ENCODE measurements around the gene USP12.

USP12 gene

GRCh38 chr13:27034678-27035111 lies 136.9 kb downstream of the USP12 start:
- peak overlapping the region; percentile 11 to 18 for H3K4me3 ChIP-seq
- intact Hi-C loops (cut with DNase I; ENCODE audit: low total_unique reads) = no loop called here
- DNase-seq = no peak
- H3K27me3 ChIP-seq = no peaks in the 10 kb centered on the region
- H3K4me1 ChIP-seq = peaks cover 0 to 6% (median 0%) of the 10 kb centered on the region in 4 donors
- no peak for TF ChIP-seq CTCF (IDR thresholded peaks at IDR 0.05)
- no peak overlapping the region for H3K27ac ChIP-seq
- H3K36me3 ChIP-seq = no peaks in the 10 kb centered on the region
- no peaks in the 10 kb centered on the region for H3K9me3 ChIP-seq

DNA sequence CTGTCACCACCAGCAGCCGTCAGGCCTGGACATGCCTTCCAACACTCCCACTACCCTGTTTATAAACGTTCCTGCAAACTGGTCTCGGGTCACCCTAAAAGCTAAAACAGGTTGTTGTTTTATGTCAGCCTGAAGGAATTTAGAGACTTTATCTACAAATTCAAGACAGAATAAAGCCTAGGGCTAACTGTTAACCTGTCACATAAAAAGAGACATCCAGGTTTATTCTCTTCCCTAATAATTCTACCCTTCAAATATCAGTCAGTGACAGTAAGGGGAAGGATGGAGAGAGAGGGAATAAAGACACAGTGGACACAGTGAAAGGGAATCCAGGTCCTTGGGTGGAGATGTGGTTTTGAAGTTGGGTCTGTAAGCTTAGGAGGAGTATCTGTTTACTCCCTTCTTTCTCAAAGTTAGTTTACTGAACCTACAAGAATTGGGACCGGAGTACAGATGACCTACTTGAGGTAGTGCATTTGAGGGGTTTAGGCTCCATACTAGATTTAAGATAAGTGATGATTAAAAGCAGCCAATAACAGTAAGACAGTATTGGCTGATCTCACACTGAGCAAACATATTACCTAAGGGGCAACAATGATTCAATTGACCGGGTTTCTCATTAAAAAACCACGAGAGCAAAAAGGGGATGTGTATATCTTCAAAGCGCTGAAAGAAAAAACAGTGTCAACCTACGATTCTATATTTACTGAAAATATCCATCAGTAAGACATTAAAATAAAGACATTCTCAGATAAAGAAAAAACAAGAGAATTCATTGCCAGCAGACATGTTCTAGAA lies 142.7 kb downstream of the USP12 start:
- DNase-seq = no peak

DNA sequence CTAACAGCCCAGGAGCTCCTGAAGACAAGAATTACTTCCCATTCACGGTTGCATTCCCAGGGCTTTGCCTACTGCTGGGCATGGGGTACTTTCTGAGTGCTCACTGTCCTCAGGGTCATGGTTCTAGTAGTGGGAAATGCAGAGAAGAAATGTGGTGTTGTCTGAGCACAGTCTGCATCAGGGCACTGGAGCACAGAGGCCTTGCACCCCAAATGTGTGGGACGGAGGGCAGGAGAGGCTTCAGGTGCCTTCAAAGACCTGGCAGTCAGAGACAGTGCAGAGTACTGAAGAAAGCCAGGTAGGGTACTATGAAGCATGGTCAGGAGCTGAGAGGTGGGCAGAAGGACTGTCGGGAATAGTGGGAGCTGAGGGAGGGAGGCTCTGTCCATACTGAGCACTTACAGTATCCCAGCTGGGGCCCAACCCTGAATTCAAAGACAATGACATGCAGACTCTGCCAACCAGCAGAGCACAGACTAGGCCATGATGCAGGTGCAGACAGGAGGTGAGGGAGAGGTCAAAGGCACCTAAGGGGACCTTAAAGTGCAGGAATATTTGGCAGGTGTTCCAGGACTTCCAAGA lies 144.4 kb downstream of the USP12 start:
- intact Hi-C loops (cut with DNase I; ENCODE audit: low total_unique reads) = no loop called here
- H3K36me3 ChIP-seq = no peaks in the 10 kb centered on the region
- no peak overlapping the region for H3K27ac ChIP-seq
- no peak for TF ChIP-seq CTCF (IDR thresholded peaks at IDR 0.05)
- DNase-seq = no peak
- peaks cover 0 to 4% of the 10 kb centered on the region in 2 donors for H3K27me3 ChIP-seq
- H3K4me1 ChIP-seq = no peaks in the 10 kb centered on the region
- no peaks in the 10 kb centered on the region for H3K9me3 ChIP-seq
- H3K4me3 ChIP-seq = no peak overlapping the region

More for the DNA sequence above, 142.7 kb downstream of the USP12 start:
- no peaks in the 10 kb centered on the region for H3K36me3 ChIP-seq
- intact Hi-C loops (cut with DNase I; ENCODE audit: low total_unique reads) = no loop called here
- H3K9me3 ChIP-seq = no peaks in the 10 kb centered on the region
- H3K4me3 ChIP-seq = no peak overlapping the region
- H3K27ac ChIP-seq = no peak overlapping the region
- no peak for TF ChIP-seq CTCF (IDR thresholded peaks at IDR 0.05)
- peaks cover 0 to 4% of the 10 kb centered on the region in 2 donors for H3K27me3 ChIP-seq
- no peaks in the 10 kb centered on the region for H3K4me1 ChIP-seq

DNA sequence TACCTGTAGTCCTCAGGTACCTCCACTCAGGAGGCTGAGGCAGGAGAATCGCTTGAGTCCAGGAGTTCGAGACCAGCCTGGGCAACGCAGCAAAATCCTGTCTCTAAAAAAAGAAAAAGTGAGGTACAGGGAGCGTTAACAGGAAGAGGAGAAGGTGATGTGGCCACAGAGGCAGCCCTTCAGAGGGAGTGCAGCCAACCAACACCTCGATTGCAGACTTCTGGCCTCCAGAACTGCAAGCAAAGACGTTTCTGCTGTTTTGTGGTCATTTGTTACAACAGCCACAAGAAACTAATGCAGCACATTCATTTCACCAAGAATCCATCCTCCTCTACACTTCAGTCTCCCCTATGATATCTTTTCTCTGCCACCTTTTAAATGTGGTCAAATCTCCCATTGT lies 145.2 kb downstream of the USP12 start:
- Histone ChIP-seq H3K27me3 (peaks cover 0 to 4% of the 10 kb centered on the region in 2 donors), H3K27ac (no peak overlapping the region), H3K9me3 (no peaks in the 10 kb centered on the region), H3K4me1 (no peaks in the 10 kb centered on the region), H3K4me3 (no peak overlapping the region), H3K36me3 (no peaks in the 10 kb centered on the region)
- TF ChIP-seq CTCF (IDR thresholded peaks at IDR 0.05) = no peak
- no peak for DNase-seq
- intact Hi-C loops (cut with DNase I; ENCODE audit: low total_unique reads) = no loop called here

DNA sequence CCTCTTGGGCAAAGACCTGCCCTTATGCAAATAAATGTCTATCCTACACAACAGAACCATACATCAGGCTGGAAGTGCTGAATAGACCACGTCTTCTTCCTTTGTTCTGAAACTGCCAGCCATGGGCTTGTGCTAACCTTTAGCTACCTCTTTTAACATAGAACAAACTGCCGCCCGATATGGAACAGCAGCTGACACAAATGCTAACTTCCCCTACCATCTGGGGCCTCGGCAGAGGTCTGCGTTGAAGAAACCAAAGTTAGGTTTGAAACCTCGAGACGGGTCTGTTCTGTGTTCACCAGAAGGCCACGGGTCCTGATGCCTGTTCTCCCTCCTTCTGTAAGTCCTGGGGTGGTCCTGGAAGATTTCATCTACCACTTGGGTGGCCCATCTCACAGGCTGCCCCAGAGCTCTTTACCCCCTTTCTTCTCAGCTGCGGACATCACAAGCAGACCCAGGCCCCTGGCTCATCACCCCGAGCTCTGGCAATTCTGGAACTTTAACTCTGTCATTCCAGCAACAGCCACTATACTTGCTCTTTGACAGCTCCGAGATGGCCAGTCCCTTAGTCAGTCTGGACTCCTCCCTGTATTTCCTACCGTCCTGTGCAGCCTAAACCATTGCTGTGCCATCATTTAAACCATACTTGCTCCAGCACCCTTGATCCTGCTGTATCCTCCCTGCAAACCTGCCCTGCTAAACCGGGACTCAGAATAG lies 146.7 kb downstream of the USP12 start:
- Histone ChIP-seq H3K27ac (no peak overlapping the region), H3K9me3 (no peaks in the 10 kb centered on the region), H3K27me3 (peaks cover 0 to 4% of the 10 kb centered on the region in 2 donors), H3K4me3 (no peak overlapping the region), H3K36me3 (no peaks in the 10 kb centered on the region), H3K4me1 (no peaks in the 10 kb centered on the region)
- intact Hi-C loops (cut with DNase I; ENCODE audit: low total_unique reads) = no loop called here
- no peak for TF ChIP-seq CTCF (IDR thresholded peaks at IDR 0.05)
- no peak for DNase-seq

All from tibial artery (tissue), 4 donors.